Putamen (tissue), 1 donor: ENCODE data around the gene VGLL4.
"Not testable (repeated sequence)": the region's sequence is repeated elsewhere in the genome, so short reads cannot be mapped to it uniquely, and the experiment has no call there.

Experiments
- DNase-seq: peaks from one replicate; pipeline ENCODE4 v3.0.0-alpha.2; 2016; ENCODE audit warnings: low spot score

Gene VGLL4

DNA sequence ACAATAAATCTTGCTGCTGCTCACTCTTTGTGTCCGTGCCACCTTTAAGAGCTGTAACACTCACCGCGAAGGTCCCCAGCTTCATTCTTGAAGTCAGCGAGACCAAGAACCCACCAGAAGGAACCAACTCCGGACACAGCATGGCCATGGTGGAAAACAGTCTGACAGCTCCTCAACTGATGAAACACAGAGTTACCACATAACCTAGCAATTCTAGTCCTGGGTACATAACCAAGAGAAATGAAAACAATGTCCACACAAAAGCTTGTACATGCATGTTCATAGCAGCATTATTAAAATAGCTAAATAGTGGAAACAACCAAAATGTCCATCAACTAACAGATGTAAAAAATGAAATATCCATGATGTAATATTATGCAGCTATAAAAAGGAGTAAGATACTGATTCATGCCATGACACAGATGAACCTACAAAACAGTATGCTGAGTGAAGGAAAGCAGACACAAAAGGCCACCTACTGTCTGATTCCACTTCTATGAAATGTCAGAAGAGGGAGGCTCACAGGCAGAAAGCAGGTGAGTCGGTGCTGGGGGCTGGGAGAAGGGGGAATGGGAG is 36.8 kb downstream of the VGLL4 start:
- no peak for DNase-seq

DNA sequence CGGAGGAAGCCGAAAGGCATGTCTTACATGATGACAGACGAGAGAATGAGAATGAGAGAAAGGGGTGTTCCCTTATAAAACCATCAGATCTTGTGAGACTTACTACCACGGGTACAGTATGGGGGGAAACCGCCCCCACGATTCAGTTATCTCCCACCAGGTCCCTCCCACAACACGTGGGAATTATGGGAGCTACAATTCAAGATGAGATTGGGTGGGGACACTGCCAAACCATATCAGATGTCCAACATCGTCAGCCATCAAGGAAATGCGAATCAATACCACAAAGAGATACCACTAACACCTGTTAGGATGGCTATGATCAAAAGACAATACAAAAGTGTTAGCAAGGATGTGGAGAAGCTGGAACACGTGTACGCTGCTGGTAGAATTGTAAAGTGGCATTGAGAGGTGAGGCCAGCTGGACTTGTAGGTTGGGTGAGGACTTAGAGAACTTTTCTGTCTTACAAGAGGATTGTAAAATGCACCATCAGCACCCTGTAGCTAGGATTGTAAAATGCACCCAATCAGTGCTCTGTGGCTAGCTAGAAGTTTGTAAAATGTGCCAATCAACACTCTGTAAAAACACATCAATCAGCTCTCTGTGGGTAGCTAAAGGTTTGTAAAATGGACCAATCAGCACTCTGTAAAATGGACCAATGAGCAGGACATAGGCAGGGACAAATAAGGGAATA is 37.5 kb downstream of the VGLL4 start:
- no peak for DNase-seq

DNA sequence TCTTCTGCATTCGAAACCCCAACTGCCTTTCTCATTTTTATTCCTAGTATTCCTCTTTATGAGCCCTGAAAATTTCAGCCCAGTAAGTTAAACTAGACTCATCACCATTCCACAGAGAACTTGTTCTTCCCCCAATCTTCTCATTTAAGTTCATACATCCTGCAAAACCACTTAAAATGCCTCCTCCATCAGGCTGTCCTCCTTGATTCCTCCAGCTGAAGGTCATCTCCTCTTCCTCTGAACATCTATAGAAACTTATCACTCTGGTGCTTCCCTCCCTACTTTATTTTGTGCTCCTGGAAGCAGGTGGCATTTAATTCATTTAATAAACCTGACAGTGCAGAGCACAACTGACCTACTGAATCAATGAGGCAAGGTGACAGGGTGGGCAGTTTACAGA is 38.3 kb downstream of the VGLL4 start:
- no peak for DNase-seq

DNA sequence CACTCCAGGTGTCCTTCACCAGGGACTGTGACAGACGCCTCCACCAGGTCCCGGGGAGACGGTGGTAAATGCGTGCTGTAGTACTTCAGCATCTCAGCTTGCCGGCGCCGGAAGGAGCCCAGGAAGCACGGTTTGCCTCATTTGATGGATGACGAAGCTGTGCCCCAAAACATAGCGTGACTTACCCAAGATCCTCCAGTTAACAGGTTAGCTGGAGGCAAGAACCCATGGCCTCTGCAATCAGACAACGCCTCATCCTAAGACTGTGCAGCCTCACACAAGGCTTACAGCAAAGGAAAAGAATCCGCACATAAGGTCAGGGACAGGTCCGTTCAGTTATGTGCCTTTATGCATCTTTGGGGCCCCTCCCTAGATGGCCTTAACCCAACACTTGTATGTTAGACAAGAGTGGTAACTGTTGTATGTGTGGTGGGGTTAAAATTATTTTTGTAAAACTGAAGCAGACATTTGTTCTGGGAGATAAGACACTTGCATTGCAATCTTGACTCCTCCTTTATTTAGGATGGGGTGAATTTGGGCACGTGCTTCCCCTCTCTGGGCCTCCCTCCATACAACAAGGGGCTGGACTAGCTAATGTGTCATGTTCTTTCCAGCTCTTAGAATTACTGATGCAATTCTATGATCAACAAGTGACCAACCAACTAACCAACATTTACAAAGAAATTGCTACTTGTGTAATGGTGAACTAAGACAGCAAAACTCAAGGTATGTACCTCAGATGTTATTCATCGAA is 39.4 kb downstream of the VGLL4 start:
- no peak for DNase-seq

DNA sequence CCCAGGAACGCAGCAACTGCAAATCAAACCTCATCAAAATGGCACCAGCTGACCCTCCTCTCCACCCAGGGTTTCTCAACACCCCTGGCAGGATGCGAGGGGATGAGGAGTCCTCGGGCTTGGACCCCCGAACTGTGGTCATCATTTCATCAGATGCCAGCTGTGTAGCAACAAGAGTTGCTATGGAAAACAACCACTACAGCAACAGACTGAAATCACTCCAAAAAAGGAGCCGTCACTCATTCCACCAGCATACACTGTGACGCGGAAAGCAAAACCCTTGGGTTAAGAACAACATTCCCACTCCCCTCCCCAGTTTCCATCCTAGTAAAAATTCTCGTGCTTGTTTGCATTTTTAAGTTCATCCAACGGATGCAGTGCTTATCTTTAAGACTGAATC is 40.1 kb downstream of the VGLL4 start:
- DNase-seq = no peak

DNA sequence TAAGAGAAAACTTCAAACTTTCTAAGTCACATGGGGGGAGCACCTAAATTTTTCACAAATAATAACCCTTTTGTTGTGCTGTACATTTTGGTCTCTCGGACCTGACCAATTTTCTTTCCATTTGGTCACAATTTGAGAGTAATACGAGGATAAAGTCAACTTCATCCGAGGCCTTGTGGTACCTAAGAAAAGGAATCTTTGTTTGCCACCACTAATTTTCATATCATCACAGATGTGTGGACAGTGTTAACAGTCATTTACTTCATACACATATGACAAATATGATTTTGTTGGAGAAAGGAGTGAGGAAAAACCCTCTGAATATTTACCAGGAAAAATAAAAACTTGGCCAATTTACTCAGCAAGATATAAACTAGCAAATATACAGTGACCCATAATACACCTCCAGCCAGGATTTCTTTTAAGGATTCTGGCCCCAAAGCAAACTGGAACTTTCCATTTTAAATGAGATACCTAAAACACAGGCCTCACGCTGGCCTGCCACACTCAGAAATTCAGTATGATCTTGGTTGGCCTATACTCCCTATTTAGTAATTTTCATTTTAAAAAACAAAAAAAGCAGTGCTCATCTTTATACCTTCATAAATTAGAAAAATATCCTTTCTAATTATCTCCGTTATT is 40.7 kb downstream of the VGLL4 start:
- no peak for DNase-seq

DNA sequence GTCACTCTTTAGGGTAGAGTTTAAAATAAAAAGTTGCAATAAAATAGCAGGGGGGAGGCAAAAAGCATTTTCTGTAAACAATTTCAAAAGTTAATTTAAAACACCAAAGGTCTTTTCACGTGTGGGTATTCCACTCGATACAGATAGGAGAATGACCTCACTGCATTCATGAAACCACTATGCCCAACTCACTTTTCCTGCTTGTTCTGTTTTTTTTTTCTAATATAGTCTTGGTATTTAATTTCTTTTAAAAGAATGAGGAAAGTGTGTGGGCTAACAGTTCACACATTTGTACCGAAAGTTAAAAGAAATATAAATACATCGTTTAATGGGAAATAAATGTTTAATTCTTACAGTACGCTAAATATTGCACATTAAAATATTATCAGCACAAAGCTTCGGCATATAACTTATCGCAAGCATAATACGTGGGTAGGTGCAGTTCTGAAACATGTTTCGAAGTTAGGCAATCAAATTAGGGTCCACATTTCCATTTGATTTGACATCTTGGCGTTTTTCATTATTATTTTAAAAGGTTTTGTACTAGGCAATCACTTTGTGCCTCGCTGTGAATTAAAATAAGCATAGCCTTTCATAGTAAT is 41.4 kb downstream of the VGLL4 start:
- no peak for DNase-seq

DNA sequence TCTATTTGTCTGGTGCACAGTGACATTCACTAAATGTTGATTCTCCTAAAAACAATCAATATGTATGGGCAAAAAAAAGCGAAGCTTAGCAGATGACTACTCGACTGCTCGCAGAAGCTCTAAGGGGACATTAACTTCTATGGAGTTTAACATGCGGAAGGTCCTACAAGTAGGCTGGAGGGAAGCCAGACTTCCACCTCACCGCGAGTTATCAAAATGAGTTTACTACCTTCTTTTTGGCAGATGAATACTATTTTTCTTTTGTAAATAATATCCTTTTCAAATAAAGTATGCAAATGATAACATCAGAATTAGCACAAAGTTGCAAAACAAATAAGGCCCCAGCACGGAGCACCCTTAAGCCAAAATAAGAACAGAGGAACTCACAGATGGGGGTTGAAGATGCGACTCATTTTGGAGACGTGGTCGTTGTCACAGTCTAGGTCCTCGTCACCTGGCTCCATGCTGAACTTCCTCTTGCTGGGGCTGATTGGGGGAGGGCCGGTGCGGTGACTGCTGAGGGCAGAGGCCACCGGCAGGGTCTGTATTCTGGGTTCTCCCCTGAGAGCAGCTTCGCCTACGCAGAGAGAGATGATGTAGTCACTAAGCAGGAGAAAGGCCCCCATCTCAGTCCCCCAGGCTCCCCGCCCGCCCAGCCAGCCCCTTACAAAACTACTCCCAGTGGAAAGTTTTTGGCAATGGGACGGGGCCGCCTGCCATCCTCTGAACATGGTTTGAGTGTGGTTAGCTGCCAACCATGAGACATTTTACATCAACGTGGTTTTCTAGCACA is 42.1 kb downstream of the VGLL4 start:
- no peak for DNase-seq

DNA sequence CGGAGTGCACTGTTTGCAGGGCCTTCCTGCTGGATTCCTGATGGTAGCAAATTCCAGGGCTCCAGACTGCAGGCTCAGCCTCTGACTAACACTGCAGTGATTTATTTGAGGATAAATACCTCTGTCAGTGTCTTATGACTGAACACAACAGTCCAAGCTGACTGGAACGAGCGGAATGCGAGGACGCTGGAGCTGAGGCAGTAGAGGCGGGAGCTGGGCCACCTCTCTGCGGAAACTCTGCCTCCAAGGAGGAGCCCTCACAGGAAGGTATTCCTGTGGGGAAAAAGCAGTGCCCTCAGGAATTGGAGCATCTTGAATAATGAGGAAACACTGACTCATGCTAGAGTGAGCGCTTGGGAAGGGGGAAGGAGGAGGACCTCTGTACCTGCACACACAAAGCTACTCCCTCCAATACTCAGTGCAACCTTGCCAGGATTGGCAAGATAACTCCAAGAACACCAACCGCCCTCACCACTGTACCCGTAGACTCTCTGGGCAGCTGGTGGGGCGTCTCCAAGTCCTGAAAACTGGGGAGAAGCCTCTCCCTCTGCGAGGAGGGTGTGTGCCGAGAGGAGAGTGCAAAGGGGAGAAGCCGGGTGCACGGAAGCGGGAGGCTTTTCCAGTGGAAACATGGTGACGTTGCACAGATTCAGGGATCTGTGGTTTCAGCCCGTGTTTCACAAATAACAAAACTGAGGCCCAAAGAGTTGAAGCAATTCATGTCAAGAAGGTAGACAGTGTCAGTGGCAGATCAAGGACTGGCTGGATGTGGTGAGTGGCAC is 43.0 kb downstream of the VGLL4 start:
- peak; percentile 57 for DNase-seq

DNA sequence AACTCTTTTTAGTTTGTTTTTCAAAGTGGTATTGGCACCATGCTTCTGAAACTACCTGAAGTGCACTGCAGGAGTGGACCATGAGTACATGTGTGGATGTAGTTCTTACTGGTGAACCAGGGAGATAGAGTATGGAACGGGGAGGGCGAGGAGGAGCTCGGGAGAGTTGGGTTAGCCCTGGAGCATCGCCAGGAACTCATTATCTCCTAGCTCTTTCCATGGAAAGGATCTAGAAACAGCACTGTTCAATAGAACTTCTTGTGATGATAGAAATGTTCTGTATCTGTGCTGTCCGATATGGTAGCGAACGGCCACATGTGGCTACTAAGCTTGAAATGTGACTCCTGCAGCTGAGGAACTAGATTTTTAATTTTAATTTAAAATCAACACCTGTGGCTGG is 47.3 kb downstream of the VGLL4 start:
- DNase-seq = no peak

DNA sequence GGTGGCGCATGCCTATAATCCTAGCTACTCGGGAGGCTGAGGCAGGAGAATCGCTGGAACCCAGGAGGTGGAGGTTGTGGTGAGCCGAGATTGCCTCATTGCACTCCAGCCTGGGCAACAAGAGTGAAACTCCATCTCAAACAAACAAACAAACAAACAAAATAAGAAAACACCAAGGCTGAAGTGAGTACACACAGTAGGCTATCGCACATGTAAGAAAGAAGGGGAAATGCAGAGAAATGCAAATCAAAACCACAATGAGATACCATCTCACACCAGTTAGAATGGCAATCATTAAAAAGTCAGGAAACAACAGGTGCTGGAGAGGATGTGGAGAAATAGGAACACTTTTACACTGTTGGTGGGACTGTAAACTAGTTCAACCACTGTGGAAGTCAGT is 48.7 kb downstream of the VGLL4 start:
- DNase-seq = not testable (repeated sequence)

DNA sequence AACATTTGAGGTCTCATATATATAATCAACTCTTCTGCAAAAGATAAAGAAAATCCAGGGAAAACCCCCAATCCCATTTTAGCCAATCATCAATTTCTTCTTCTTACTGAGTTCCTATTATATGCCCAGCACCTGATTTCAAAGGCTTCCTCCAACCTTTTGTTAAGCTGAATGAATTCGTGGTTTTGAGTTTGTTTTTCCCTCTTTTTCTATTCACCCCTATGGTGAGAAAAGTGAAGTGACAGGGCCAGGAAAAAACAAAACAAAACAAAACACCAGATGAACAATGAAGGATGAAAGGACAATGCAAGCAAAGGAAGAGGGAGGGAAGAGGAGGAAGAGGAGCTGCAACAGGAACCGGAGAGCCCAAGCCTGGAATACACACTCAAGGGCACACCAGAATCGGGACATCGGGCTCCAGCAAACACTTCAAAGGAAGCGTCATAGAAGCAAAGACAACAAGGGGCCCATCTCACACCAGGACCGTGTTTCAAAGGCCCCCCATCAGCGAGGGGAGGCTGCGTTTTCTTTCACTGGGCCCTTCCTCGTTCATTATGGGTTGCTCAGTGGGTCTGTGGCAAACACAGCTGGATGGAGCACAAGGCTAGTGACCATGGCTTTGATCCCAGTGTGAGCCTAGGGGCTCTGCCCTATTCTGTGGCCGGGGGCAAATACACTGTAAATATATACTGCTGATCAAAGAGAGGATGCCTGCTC is 50.2 kb downstream of the VGLL4 start:
- no peak for DNase-seq

DNA sequence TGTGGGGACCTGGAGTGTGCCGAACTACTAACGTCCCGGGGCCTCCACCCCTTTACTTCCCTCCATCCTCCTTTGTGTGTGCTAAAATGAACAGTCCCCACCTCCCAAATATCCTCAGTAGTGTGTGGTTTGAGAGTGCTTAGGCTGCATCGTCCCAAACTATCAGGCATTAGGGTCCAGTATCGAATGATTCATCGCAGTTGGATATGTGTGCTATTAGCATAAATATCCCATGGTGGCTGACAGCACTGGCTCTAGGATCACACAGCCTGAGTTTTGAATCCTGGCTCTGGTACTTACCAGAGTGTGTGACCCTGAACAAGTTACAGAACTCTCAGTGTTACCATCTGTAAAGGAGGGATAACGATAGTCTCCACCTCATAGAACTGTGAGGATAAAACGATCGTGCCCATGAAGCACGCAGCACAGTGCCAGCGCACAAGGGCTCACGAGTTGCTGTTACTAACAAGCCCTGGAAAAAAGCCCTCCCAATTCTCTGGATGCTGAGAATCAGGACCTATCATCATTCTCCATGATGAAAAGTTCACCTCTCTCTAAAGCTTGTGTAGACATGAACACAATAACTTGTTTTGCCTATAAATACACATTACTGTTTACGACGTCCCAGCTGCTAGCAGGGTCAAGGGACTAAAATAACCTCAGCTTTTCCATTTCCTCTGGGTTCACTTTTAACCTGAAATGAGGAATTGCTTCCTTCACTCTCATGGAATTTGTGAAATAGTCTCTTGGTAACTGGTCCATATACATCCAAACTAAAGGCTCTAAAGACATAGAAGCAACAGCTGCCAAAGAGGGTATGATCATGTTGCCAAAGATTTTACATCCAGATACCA is 51.0 kb downstream of the VGLL4 start:
- peak; percentile 47 for DNase-seq

DNA sequence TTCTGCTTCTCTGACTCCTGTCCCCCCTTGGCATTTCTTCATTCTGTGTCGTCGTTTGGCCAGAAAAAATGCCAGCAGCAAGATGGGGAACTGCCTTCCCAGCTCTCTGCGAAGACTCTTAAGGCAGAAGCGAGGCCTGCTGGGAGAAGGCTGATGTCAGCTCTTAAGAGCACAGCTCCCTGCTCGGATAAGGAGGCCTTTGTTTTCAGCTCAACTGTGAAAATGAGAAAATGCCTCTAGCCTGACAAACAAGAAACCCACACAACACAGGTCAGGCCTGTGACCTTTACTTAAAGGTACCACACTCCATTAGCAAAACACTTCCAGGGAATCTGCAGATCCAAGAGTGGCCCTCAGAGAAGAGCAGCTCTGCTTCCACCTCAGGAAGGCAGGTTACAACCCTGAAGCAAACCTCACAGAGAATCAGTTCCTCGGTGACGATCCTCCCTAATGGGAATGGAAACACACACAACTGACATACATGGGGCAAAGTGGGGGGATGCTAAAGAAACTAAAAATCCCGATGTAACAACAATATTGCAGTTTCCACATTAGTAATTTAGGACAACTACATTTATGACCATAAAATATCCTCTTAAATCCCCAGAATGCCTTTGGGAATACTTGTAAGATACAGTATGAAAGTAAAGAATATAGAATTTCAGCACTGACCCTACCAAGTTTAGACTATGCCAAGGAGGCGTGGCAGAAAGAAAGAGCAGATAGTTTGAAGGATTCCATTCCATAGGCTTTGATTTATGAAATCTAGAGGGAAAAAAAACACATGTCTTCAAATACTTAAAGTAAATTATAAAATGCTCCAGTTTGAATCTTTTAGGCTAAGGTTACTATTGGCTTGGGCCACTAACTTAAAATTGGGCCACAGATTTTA is 52.1 kb downstream of the VGLL4 start:
- DNase-seq = peak; percentile 89

DNA sequence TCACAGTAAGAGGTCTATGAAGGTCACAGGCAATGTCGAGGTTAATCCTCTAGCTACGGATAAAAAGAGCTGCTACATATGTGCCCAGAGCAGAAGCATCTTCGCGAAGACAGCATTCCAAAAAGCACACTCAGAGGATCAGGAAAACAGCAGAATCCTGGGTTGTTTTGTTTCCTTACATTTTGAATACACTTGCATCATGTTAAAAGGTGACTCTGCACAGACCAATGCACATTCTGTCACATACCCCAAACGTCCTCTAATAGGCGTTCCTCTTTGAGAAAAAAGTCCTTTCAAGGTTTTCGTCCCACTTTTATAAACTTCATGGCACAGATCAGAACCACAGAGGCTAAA is 52.7 kb downstream of the VGLL4 start:
- DNase-seq = no peak

DNA sequence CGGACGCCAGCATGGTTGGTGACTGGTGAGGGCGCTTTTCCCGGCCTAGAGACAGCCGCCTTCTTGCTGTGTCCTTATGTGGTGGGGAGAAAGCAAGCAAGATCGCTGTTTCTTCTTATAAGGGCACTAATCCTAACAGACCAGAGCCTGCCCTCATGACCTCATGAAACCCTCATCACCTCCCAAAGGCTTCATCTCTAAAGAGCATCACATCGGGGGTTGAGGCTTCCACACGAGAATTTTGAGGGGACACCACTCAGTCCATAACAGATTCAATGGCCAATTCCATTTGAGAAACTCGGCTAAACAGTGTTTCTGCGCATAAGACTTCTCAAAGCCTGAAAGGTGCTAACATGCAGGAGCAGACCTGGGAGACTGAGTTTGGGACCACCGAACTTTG is 54.0 kb downstream of the VGLL4 start:
- no peak for DNase-seq

DNA sequence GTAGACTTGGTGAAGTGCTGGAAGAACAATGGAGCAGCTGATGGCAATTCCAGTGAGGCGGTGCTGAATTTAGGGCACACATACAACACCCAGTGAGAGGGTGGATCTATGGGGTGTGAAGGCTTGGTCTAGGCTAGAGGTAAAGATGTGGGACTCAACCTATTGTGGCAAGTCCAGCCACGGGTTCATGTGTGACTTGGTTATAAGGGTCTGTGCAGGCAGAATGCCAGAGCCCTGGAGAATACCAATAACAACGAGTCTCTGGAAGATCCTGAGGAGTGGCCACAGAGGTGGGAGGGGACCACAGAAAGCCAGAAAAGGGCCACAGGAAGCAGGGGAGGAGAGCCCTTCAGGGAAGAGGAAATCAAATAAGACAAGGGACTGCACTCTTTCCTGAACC is 55.0 kb downstream of the VGLL4 start:
- no peak for DNase-seq

DNA sequence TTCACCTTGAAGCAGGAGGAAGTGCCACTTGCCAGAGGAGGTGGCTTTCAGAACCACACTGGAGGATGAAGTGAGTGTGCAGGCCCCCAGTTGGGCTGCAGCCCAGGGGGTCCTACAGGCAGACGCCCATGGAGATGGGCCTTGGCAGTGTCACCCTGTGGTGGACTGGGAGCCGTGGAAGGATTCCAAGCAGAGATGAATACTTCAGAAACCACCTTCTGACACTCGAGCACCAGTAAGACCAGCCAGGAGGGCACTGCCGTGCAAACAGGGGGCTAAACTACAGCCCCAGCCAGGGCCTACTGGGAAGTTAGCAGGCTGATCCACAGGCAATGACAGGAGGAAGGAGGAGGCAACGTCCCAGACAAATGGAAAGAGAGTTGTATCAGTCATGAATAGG is 55.4 kb downstream of the VGLL4 start:
- no peak for DNase-seq
